GM12878 (cell line): ENCODE measurements around the gene RAP1GAP2. TPM values are rescaled to one million over a fixed set of nuclear protein-coding genes. Genes with fewer than 3 reads are reported as not detected.
A peak's percentile ranks its signal among the peaks of the same experiment; 100 is the strongest.

Experiments
- ATAC-seq: fragments of 200-7000 bp; cut with Tn5 transposase; 3 replicates; pipeline ENCODE4 v1.9.1; 2020; ENCODE audit warnings: mild to moderate bottlenecking, moderate library complexity
- BruUV-seq: library from RNA; stranded (reverse); fragments of 400-500 nt; replicated peaks from 2 replicates; lab custom pipeline; 2021; lab: Mats Ljungman, UMichigan
- CTCF ChIA-PET: fragments of 300-600 bp; sonication (Branson Sonifier 250); formaldehyde crosslinking; extraction: SDS; loops from one replicate; lab custom pipeline; 2021; ENCODE audit warnings: inconsistent platforms; lab: Yijun Ruan, JAX
- POLR2A ChIA-PET: fragments of 350-600 bp; formaldehyde crosslinking; extraction: SDS; loops from one replicate; lab custom pipeline; 2021; ENCODE audit warnings: inconsistent platforms; lab: Charles Lee
- RAD21 ChIA-PET: fragments of 300-600 bp; sonication (Branson Sonifier 250); formaldehyde crosslinking; loops from one replicate; lab custom pipeline; 2023; ENCODE audit warnings: antibody characterized with exemption; ENCODE audit not compliant: unreplicated experiment; lab: Charles Lee
- SMC1A ChIA-PET: fragments of 300-600 bp; sonication (Branson Sonifier 250); formaldehyde crosslinking; loops from one replicate; lab custom pipeline; 2023; ENCODE audit not compliant: unreplicated experiment, uncharacterized antibody; lab: Charles Lee
- DNase-seq: peaks from one replicate; pipeline ENCODE4 v3.0.0-alpha.2; 2011; ENCODE audit warnings: low read depth, low spot score
- FAIRE-seq: peaks from 3 replicates; lab custom pipeline; 2011; peaks lifted over from hg19 to GRCh38; lab: Jason Lieb, UNC
- H2AFZ ChIP-seq: 2 replicates; pipeline ENCODE4 v1.6.0; 2011; ENCODE audit warnings: low read depth, low read length, control low read depth; ENCODE audit not compliant: control insufficient read depth
- H3K27ac ChIP-seq: 2 replicates; pipeline ENCODE4 v1.5.1; 2011; ENCODE audit warnings: control low read depth; ENCODE audit not compliant: control insufficient read depth, insufficient read depth
- H3K27me3 ChIP-seq, 2 experiments: replicated peaks in 1 of 2; 2 replicates each; pipeline versions ENCODE4 v1.6.0 to v1.6.1; 2011; ENCODE audit warnings: low read length in 1 of 2; ENCODE audit not compliant: control insufficient read depth in 2 of 2, insufficient read depth in 2 of 2
- H3K36me3 ChIP-seq, 2 experiments: 2 replicates each; pipeline ENCODE4 v1.5.1; 2011; ENCODE audit warnings: low read length in 1 of 2; ENCODE audit not compliant: control insufficient read depth in 2 of 2, insufficient read depth in 2 of 2
- H3K4me1 ChIP-seq: 2 replicates; pipeline ENCODE4 v1.6.1; 2011; ENCODE audit warnings: mild to moderate bottlenecking, low read length, moderate library complexity, mixed read lengths; ENCODE audit not compliant: control insufficient read depth, insufficient read depth
- H3K4me2 ChIP-seq: 2 replicates; pipeline ENCODE4 v1.6.0; 2011; ENCODE audit warnings: control low read depth; ENCODE audit not compliant: control insufficient read depth, insufficient read depth
- H3K4me3 ChIP-seq: fragments of 200-600 bp; sonication (generic); 2 replicates; pipeline ENCODE4 v1.5.1; 2016
- H3K79me2 ChIP-seq: 2 replicates; pipeline ENCODE4 v1.6.0; 2011; ENCODE audit warnings: low read length; ENCODE audit not compliant: control insufficient read depth, insufficient read depth
- H3K9ac ChIP-seq: 2 replicates; pipeline ENCODE4 v1.8.0; 2011; ENCODE audit warnings: low read length, control low read depth, mixed read lengths; ENCODE audit not compliant: control insufficient read depth, insufficient read depth
- H3K9me3 ChIP-seq: replicated peaks from 3 replicates; pipeline ENCODE4 v1.5.1; 2011; ENCODE audit warnings: mild to moderate bottlenecking, low read length; ENCODE audit not compliant: control insufficient read depth, insufficient read depth
- H4K20me1 ChIP-seq: 2 replicates; pipeline ENCODE4 v1.6.0; 2011; ENCODE audit not compliant: control insufficient read depth, insufficient read depth
- CBX5 ChIP-seq: sonication (generic); IDR thresholded peaks from 2 replicates; pipeline ENCODE4 v1.6.1; 2016; ENCODE audit warnings: low read depth, moderate library complexity, mild to moderate bottlenecking, inconsistent platforms
- CHD2 ChIP-seq: IDR thresholded peaks from 2 replicates; pipeline ENCODE4 v1.6.1; 2011; ENCODE audit warnings: low read depth, low read length, improper control_type of control experiment, borderline replicate concordance
- EGR1 ChIP-seq, 2 experiments: IDR thresholded peaks; 1 replicate in 1 of 2; 2 replicates in 1 of 2; pipeline ENCODE4 v1.6.1; 2011 to 2012; ENCODE audit warnings: low read depth in 2 of 2, low read length in 2 of 2, borderline replicate concordance in 1 of 2, mild to moderate bottlenecking in 1 of 2, moderate library complexity in 1 of 2
- GATAD2B ChIP-seq: fragments of 450-650 bp; conservative IDR thresholded peaks from 2 replicates; pipeline ENCODE4 v1.6.1; 2017; ENCODE audit warnings: low read depth, mild to moderate bottlenecking, moderate library complexity
- NBN ChIP-seq: fragments of 450-650 bp; IDR thresholded peaks from 2 replicates; pipeline ENCODE4 v1.6.1; 2016
- RELA ChIP-seq: fragments of 450-650 bp; IDR thresholded peaks from 2 replicates; pipeline ENCODE4 v1.8.0; 2014; ENCODE audit warnings: borderline replicate concordance; ENCODE audit not compliant: partially characterized antibody
- RUNX3 ChIP-seq: IDR thresholded peaks from 2 replicates; pipeline ENCODE4 v1.6.1; 2012; ENCODE audit warnings: low read length, inconsistent platforms
- SMAD5 ChIP-seq: IDR thresholded peaks from 2 replicates; pipeline ENCODE4 v1.6.1; 2016; ENCODE audit warnings: antibody characterized with exemption, low read depth
- SPI1 ChIP-seq: IDR thresholded peaks from 2 replicates; pipeline ENCODE4 v1.6.1; 2011; ENCODE audit warnings: low read depth, mild to moderate bottlenecking, low read length, moderate library complexity, borderline replicate concordance; ENCODE audit not compliant: insufficient read depth
- YBX1 ChIP-seq: fragments of 450-650 bp; IDR thresholded peaks from 2 replicates; pipeline ENCODE4 v1.6.1; 2016; ENCODE audit warnings: antibody characterized with exemption
- ZSCAN29 ChIP-seq: fragments of 450-650 bp; IDR thresholded peaks from 2 replicates; pipeline ENCODE4 v1.6.1; 2017; ENCODE audit warnings: mild to moderate bottlenecking, moderate library complexity
- WGBS: methylation state at CpG from one replicate; pipeline ENCODE4 v1.1.6; 2016; ENCODE audit warnings: low lambda C conversion rate; ENCODE audit not compliant: insufficient replicate concordance, insufficient coverage; ENCODE audit errors: missing lambda C conversion rate; 5-methylcytosine and 5-hydroxymethylcytosine counted together
- in situ Hi-C: fragments of 300-500 bp; cut with MboI; formaldehyde crosslinking; loops from 9 replicates; pipeline ENCODE4 v1.14.3; 2018; ENCODE audit warnings: mixed read lengths
- intact Hi-C: fragments of 100-400 bp; cut with micrococcal nuclease; formaldehyde crosslinking; loops from one replicate; pipeline ENCODE4 v1.14.2; 2022; ENCODE audit not compliant: unreplicated experiment
- polyA plus RNA-seq, 11 experiments: library from polyadenylated mRNA; depleted of rRNA in 4 of 11; unstranded in 6 of 11; stranded (reverse) in 5 of 11; fragments of >200 nt; fragmentation: Nextera tagmentation in 4 of 11; fragmentation: Illumina TruSeq in 1 of 11; extraction: Ambion mirVana in 4 of 11; extraction: Trizol in 1 of 11; gene quantifications; 1 replicate in 1 of 11; 2 replicates in 10 of 11; pipeline versions ENCODE4 v1.2.1 to v1.2.3, GENCODE V29; 2011 to 2016; ENCODE audit warnings: inconsistent platforms in 2 of 11, missing spikeins in 2 of 11, low read depth in 1 of 11
- total RNA-seq, 4 experiments: library from RNA; depleted of rRNA in 3 of 4; stranded (reverse); fragments of >200 nt in 3 of 4; fragmentation: Illumina TruSeq in 1 of 4; extraction: Trizol in 1 of 4; gene quantifications; 2 replicates each; pipeline versions ENCODE4 v1.2.1 to v1.2.3, GENCODE V29; 2013 to 2021
- TF ChIP-seq, protein P1 (sequence below): fragments of 450-650 bp; IDR thresholded peaks from 2 replicates; pipeline ENCODE4 v1.6.1; 2017; ENCODE audit warnings: borderline replicate concordance

Gene RAP1GAP2
- total and polyA plus RNA-seq, 10 of the 15 experiments (the other 5 are each of a cell fraction or from before 2014, with no cell fraction given) = 0.03 to 0.95 (median 0.49) TPM; not detected in 2

DNA sequence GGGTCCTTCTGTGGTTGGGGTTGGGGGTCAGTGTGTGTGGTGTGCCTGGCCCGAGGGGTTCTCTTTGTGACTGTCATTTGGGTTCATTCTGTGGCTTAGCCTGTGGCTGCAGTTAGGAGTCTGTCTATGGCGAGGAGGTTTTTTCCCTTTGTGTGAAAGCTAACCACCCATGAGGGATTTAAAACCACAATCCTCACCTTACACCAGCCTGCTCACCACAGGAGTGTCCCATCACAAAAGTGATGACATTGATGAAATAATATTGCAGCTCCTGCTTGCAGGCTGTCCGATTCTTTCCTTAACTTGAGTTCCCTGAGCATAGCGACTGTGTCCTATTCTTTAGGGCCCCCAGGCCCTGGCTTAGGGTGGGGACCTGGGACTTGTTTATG lies 113.6 kb downstream of the RAP1GAP2 start:
- BruUV-seq = no TSS peak
- RAD21 ChIA-PET = no interaction called here

DNA sequence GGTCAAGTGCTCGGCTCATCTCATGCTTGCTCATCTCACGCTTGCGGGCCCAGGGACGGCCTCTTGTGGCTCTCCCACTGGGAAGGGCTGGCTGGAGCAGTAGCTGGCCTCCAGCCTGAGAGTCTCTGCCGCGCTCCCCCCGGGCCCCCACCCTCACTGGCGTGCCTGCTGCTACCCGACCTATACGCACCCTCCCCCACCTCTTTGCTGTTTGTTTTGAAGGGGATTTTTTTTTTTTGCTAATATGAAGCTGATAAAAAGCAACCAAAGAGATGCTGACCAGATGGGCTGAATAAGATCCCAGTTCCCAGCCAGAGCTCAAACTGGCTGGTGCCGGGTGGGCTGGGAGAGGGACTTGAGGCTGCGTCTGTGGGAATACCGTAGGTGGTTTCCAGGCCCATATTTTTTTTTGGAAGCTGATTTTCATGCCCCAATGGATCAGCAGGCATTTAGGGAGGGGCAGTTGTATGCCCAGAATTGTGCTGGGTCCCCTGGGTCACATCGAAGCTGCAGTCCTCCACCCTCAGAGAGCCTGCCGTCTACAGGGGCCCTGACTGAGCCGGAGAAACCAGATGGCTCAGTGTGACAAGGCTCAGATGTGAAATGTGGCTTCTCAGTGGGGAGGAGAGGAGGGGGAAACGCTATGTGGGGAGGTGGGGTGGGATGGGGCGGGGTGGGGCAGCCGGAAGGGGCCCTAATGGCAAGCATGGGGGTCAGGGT lies 115.0 kb downstream of the RAP1GAP2 start:
- SMC1A ChIA-PET = no interaction called here
- H3K4me1 ChIP-seq = no peaks in the 10 kb centered on the region
- 36% methylated on average over 18 of the region's 19 CpGs for WGBS
- CTCF ChIA-PET = no interaction called here
- no peak overlapping the region for H3K4me3 ChIP-seq
- peaks cover 2% of the 10 kb centered on the region; the same call in 2 of the 3 replicates for H3K9me3 ChIP-seq
- H3K79me2 ChIP-seq = no peaks in the 10 kb centered on the region
- RAD21 ChIA-PET = no interaction called here
- no peak overlapping the region for H3K9ac ChIP-seq
- FAIRE-seq (no peak), DNase-seq (no peak), ATAC-seq (no peak)
- intact Hi-C loops (no loop called here), in situ Hi-C loops (no loop called here)
- no peak overlapping the region for H2AFZ ChIP-seq
- H4K20me1 ChIP-seq = no peaks in the 10 kb centered on the region
- BruUV-seq = no TSS peak
- H3K27ac ChIP-seq = no peak overlapping the region
- H3K27me3 ChIP-seq = no peaks in the 10 kb centered on the region
- H3K4me2 ChIP-seq = no peak overlapping the region
- TF ChIP-seq RELA (no peak), NBN (no peak), CBX5 (no peak), SPI1 (no peak), YBX1 (no peak), ZSCAN29 (no peak), SMAD5 (no peak), CHD2 (no peak)
- POLR2A ChIA-PET = interaction anchor here (0.7 kb wide), 1 partner anchor 9 kb away, joined by 3 read pairs; no protein-coding TSS in a partner anchor
- no peaks in the 10 kb centered on the region for H3K36me3 ChIP-seq

More for the DNA sequence above, 113.6 kb downstream of the RAP1GAP2 start:
- in situ Hi-C loops (no loop called here), intact Hi-C loops (no loop called here)
- Histone ChIP-seq H3K9me3 (peaks cover 2% of the 10 kb centered on the region; the same call in 2 of the 3 replicates), H4K20me1 (no peaks in the 10 kb centered on the region), H3K4me2 (no peak overlapping the region), H3K4me3 (no peak overlapping the region), H3K36me3 (no peaks in the 10 kb centered on the region), H3K9ac (no peak overlapping the region), H3K79me2 (no peaks in the 10 kb centered on the region), H3K27me3 (no peaks in the 10 kb centered on the region), H3K27ac (no peak overlapping the region), H2AFZ (no peak overlapping the region), H3K4me1 (no peaks in the 10 kb centered on the region)
- TF ChIP-seq GATAD2B (no peak), RUNX3 (peak; percentile 55; the same call in 1 of the 2 replicates), EGR1 (IDR thresholded peaks at IDR 0.05; ENCODE audit: borderline replicate concordance in 1 of 2, low read depth in 2 of 2, low read length in 2 of 2) (no peak)
- TF ChIP-seq, protein P1, sequence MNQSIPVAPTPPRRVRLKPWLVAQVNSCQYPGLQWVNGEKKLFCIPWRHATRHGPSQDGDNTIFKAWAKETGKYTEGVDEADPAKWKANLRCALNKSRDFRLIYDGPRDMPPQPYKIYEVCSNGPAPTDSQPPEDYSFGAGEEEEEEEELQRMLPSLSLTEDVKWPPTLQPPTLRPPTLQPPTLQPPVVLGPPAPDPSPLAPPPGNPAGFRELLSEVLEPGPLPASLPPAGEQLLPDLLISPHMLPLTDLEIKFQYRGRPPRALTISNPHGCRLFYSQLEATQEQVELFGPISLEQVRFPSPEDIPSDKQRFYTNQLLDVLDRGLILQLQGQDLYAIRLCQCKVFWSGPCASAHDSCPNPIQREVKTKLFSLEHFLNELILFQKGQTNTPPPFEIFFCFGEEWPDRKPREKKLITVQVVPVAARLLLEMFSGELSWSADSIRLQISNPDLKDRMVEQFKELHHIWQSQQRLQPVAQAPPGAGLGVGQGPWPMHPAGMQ = no peak
- ATAC-seq (no peak), DNase-seq (no peak), FAIRE-seq (no peak)
- ChIA-PET POLR2A (no interaction called here), CTCF (no interaction called here), SMC1A (no interaction called here)
- 0% methylated on average over 4 of the region's 4 CpGs for WGBS
